CD14-positive monocyte (primary cell): ENCODE measurements around the gene CEP131. TPM values are rescaled to one million over a fixed set of nuclear protein-coding genes. Genes with fewer than 3 reads are reported as not detected.
A peak's percentile ranks its signal among the peaks of the same experiment; 100 is the strongest.

Source experiments
- DNase-seq, 3 donors: peaks; one replicate each; pipeline ENCODE4 v3.0.0-alpha.2; 2011 to 2022
- H2AFZ ChIP-seq: 2 replicates; pipeline ENCODE4 v1.6.0; 2012; ENCODE audit warnings: mild to moderate bottlenecking, low read depth, low read length, inconsistent platforms; ENCODE audit not compliant: insufficient read depth, poor library complexity, severe bottlenecking
- H3K27ac ChIP-seq, 2 donors: 1 replicate in 1 of 2; 2 replicates in 1 of 2; pipeline ENCODE4 v1.5.1; 2012 to 2013; ENCODE audit warnings: low read length in 2 of 2, control low read depth in 1 of 2, inconsistent platforms in 1 of 2, low read depth in 1 of 2, mild to moderate bottlenecking in 1 of 2
- H3K27me3 ChIP-seq, 2 donors: one replicate each; pipeline versions ENCODE4 v1.6.0 to v1.6.1; 2011 to 2013; ENCODE audit warnings: low read length in 2 of 2; ENCODE audit not compliant: control insufficient read depth in 2 of 2, insufficient read depth in 2 of 2
- H3K36me3 ChIP-seq, 2 donors: replicated peaks in 1 of 2; 1 replicate in 1 of 2; 2 replicates in 1 of 2; pipeline versions ENCODE4 v1.5.1 to v1.6.1; 2012 to 2013; ENCODE audit warnings: low read length in 2 of 2, control low read depth in 1 of 2, inconsistent platforms in 1 of 2, mild to moderate bottlenecking in 1 of 2; ENCODE audit not compliant: insufficient read depth in 2 of 2, control insufficient read depth in 1 of 2
- H3K4me1 ChIP-seq, 2 donors: 1 replicate in 1 of 2; 2 replicates in 1 of 2; pipeline versions ENCODE4 v1.5.1 to v1.6.1; 2012 to 2013; ENCODE audit warnings: low read length in 2 of 2, control low read depth in 1 of 2, inconsistent platforms in 1 of 2, mild to moderate bottlenecking in 1 of 2, moderate library complexity in 1 of 2; ENCODE audit not compliant: insufficient read depth in 2 of 2, control insufficient read depth in 1 of 2
- H3K4me2 ChIP-seq: replicated peaks from 2 replicates; pipeline ENCODE3; 2012; ENCODE audit warnings: low read length, moderate library complexity, mild to moderate bottlenecking; ENCODE audit not compliant: poor library complexity, severe bottlenecking; ENCODE audit errors: extremely low read depth
- H3K4me3 ChIP-seq, 3 experiments: fragments of 200-600 bp in 1 of 3; sonication (generic) in 1 of 3; replicated peaks in 1 of 3; 1 replicate in 2 of 3; 2 replicates in 1 of 3; pipeline ENCODE4 v1.5.1; 2011 to 2013; ENCODE audit warnings: low read length in 3 of 3, mild to moderate bottlenecking in 3 of 3, control low read depth in 2 of 3, low read depth in 2 of 3, inconsistent platforms in 1 of 3, moderate library complexity in 1 of 3
- H3K79me2 ChIP-seq: 2 replicates; pipeline ENCODE4 v1.6.0; 2012; ENCODE audit warnings: mild to moderate bottlenecking, control low read depth, inconsistent platforms, low read length, moderate library complexity; ENCODE audit not compliant: insufficient read depth
- H3K9ac ChIP-seq: 2 replicates; pipeline ENCODE4 v1.6.0; 2017; ENCODE audit warnings: low read length, mild to moderate bottlenecking; ENCODE audit not compliant: insufficient read depth, poor library complexity, severe bottlenecking
- H3K9me3 ChIP-seq, 2 donors: replicated peaks in 1 of 2; 1 replicate in 1 of 2; 2 replicates in 1 of 2; pipeline versions ENCODE4 v1.5.1 to v1.6.1; 2012 to 2013; ENCODE audit warnings: low read length in 2 of 2, control low read depth in 1 of 2; ENCODE audit not compliant: control insufficient read depth in 1 of 2, insufficient read depth in 1 of 2
- H4K20me1 ChIP-seq: 2 replicates; pipeline ENCODE4 v1.6.0; 2012; ENCODE audit warnings: mild to moderate bottlenecking, low read length, control low read depth, moderate library complexity; ENCODE audit not compliant: insufficient read depth
- H3K27ac Mint-ChIP-seq, 7 donors: one replicate each; pipeline ENCODE4 v1.8.0; 2020; ENCODE audit warnings: mild to moderate bottlenecking in 7 of 7, mixed read lengths in 7 of 7, moderate library complexity in 6 of 7, inconsistent platforms in 2 of 7
- H3K27me3 Mint-ChIP-seq, 3 donors: one replicate each; pipeline ENCODE4 v1.8.0; 2021 to 2022; ENCODE audit warnings: low read depth in 3 of 3, mild to moderate bottlenecking in 3 of 3, mixed read lengths in 3 of 3, moderate library complexity in 3 of 3, inconsistent platforms in 1 of 3
- H3K36me3 Mint-ChIP-seq, 2 donors: one replicate each; pipeline ENCODE4 v1.8.0; 2020; ENCODE audit warnings: mixed read lengths in 2 of 2, inconsistent platforms in 1 of 2, mild to moderate bottlenecking in 1 of 2
- H3K4me1 Mint-ChIP-seq: one replicate; pipeline ENCODE4 v1.8.0; 2020; ENCODE audit warnings: mild to moderate bottlenecking, mixed read lengths
- H3K4me3 Mint-ChIP-seq, 2 donors: one replicate each; pipeline ENCODE4 v1.8.0; 2020; ENCODE audit warnings: mild to moderate bottlenecking in 2 of 2, mixed read lengths in 2 of 2, moderate library complexity in 1 of 2
- H3K9me3 Mint-ChIP-seq, 7 donors: one replicate each; pipeline ENCODE4 v1.8.0; 2020 to 2022; ENCODE audit warnings: mixed read lengths in 7 of 7, mild to moderate bottlenecking in 6 of 7, moderate library complexity in 6 of 7, inconsistent platforms in 2 of 7
- WGBS: methylation state at CpG from one replicate; pipeline ENCODE4 v1.1.5; 2013; ENCODE audit warnings: missing lambda C conversion rate; ENCODE audit not compliant: insufficient coverage; 5-methylcytosine and 5-hydroxymethylcytosine counted together
- intact Hi-C, 2 donors: fragments of 100-400 bp; cut with micrococcal nuclease; formaldehyde crosslinking; loops; one replicate each; pipeline versions ENCODE4 v1.15.0 to v1.15.1; 2023
- polyA plus RNA-seq, 3 donors: library from polyadenylated mRNA; depleted of rRNA in 1 of 3; unstranded in 2 of 3; stranded (reverse) in 1 of 3; fragments of 300-500 nt in 2 of 3; fragments of >200 nt in 1 of 3; fragmentation: Illumina TruSeq in 2 of 3; gene quantifications; 1 replicate in 2 of 3; 2 replicates in 1 of 3; pipeline ENCODE4 v1.2.3, GENCODE V29; 2012 to 2021
- TF ChIP-seq, protein P1 (sequence below): fragments of 200-600 bp; IDR thresholded peaks from one replicate; pipeline ENCODE4 v1.8.0; 2022; ENCODE audit warnings: antibody characterized with exemption, mild to moderate bottlenecking

CEP131 gene
- polyA plus RNA-seq, 3 donors: 0.69 to 9.7 (median 1.0) TPM

DNA sequence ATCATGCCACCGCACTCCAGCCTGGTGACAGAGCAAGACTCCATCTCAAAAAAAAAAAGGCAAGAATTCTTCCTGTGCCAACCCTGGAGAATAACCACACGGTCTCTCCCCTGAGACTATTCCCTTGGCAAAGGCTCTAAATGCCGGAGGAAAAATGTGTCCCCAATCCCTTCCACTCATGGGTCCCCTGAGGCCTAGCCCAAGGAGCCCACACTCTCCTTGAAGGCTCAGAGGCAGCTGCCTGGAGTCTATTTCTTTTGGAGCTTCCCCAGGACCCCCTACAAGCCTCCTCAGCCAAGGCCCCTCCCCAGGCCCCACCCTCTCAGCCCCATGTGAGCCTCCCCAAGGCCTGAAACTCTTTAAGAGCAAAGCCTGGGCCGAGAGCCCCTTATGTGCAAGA, 16.6 kb downstream of the CEP131 start:
- H3K27ac Mint-ChIP-seq: peak overlapping the region in 1 of 7 donors; percentile 35
- TF ChIP-seq, protein P1, sequence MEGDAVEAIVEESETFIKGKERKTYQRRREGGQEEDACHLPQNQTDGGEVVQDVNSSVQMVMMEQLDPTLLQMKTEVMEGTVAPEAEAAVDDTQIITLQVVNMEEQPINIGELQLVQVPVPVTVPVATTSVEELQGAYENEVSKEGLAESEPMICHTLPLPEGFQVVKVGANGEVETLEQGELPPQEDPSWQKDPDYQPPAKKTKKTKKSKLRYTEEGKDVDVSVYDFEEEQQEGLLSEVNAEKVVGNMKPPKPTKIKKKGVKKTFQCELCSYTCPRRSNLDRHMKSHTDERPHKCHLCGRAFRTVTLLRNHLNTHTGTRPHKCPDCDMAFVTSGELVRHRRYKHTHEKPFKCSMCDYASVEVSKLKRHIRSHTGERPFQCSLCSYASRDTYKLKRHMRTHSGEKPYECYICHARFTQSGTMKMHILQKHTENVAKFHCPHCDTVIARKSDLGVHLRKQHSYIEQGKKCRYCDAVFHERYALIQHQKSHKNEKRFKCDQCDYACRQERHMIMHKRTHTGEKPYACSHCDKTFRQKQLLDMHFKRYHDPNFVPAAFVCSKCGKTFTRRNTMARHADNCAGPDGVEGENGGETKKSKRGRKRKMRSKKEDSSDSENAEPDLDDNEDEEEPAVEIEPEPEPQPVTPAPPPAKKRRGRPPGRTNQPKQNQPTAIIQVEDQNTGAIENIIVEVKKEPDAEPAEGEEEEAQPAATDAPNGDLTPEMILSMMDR: no peak
- no peak overlapping the region for H3K4me3 ChIP-seq
- peaks cover 22 to 25% of the 10 kb centered on the region in 2 donors for H3K36me3 Mint-ChIP-seq
- H4K20me1 ChIP-seq: no peaks in the 10 kb centered on the region
- H2AFZ ChIP-seq: no peak overlapping the region
- H3K4me3 Mint-ChIP-seq: no peak overlapping the region
- no peak overlapping the region for H3K9ac ChIP-seq
- intact Hi-C loops: no loop called here
- no peaks in the 10 kb centered on the region for H3K9me3 ChIP-seq
- H3K4me1 Mint-ChIP-seq: peaks cover 6% of the 10 kb centered on the region
- peaks cover 0 to 2% (median 0%) of the 10 kb centered on the region in 7 donors for H3K9me3 Mint-ChIP-seq
- peaks cover 0 to 2% of the 10 kb centered on the region in 2 donors for H3K4me1 ChIP-seq
- H3K27ac ChIP-seq: no peak overlapping the region
- 100% methylated on average over 3 of the region's 4 CpGs for WGBS
- no peak for DNase-seq
- H3K27me3 Mint-ChIP-seq: peaks cover 0 to 5% (median 2%) of the 10 kb centered on the region in 3 donors
- no peak overlapping the region for H3K4me2 ChIP-seq
- H3K36me3 ChIP-seq: no peaks in the 10 kb centered on the region
- H3K27me3 ChIP-seq: no peaks in the 10 kb centered on the region
- no peaks in the 10 kb centered on the region for H3K79me2 ChIP-seq

DNA sequence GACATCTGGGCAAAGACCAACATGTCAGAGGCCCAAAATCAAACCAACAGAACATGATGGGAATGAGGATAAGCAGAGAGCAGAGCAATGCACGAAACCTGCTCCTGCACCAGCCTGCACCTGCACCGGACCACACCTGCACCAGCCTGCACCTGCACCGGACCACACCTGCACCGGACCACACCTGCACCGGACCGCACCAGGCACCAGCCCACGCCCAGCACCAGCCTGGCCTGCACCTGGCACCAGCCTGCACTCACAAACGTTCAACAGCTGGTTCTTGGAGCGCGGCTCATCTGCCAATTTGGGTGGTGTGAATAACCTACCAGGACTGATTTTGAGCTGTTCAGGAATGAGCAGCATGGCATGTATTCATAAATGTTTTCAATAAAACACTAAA, 18.2 kb downstream of the CEP131 start:
- intact Hi-C loops: no loop called here
- no peaks in the 10 kb centered on the region for H3K9me3 ChIP-seq
- Mint-ChIP-seq H3K27me3 (no peaks in the 10 kb centered on the region), H3K36me3 (peaks cover 22 to 26% of the 10 kb centered on the region in 2 donors), H3K4me3 (no peak overlapping the region), H3K9me3 (peaks cover 0 to 2% (median 0%) of the 10 kb centered on the region in 7 donors), H3K27ac (no peak overlapping the region), H3K4me1 (peaks cover 2% of the 10 kb centered on the region)
- peaks cover 2 to 4% of the 10 kb centered on the region in 2 donors for H3K4me1 ChIP-seq
- no peak overlapping the region for H2AFZ ChIP-seq
- H3K9ac ChIP-seq: no peak overlapping the region
- peaks cover under 1 to 4% of the 10 kb centered on the region in 2 donors for H3K36me3 ChIP-seq
- H3K27ac ChIP-seq: no peak overlapping the region
- H4K20me1 ChIP-seq: no peaks in the 10 kb centered on the region
- no peak overlapping the region for H3K4me3 ChIP-seq
- no peaks in the 10 kb centered on the region for H3K79me2 ChIP-seq
- no peak for DNase-seq
- 92% methylated on average over 6 of the region's 10 CpGs for whole genome bisulfite sequencing
- no peaks in the 10 kb centered on the region for H3K27me3 ChIP-seq
- H3K4me2 ChIP-seq: no peak overlapping the region
- TF ChIP-seq, protein P1: no peak
